HS-27A (cell line): Measurements from ENCODE around the gene IQCN.

ENCODE experiments used
- DNase-seq: peaks from one replicate; pipeline ENCODE4 v3.0.0-alpha.2; 2012; ENCODE audit warnings: low read depth, missing footprints

The IQCN gene

DNA sequence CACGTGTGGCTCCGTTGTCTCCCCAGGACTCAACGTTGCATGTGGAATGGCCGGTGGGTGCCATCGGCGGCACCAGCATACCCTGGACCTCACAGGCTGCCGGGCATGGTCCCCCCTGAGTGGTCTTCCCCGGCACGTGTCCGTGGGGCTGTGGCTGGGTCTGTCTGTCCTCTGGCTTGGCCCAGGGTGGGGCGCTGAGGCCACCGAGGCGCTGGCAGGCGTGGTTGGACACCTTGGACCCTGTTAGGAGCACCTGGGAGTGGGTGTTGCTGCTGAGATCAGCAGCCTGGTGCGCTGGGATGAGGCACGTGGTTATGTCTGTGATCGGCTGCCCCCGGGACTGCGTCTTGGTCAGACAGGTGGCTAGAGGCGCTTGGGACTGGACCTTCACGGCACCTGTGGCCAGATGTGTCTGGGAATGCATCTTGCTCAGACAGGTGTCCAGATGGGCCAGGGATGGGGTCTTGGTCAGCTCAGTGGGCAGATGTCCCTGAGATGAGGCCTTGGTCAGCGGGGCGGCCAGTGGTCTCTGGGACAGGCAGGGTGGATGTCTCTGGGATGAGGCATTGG lies 9.2 kb downstream of the IQCN start:
- DNase-seq = no peak

GRCh38 chr19:18264137-18264854 lies 10.0 kb downstream of the IQCN start:
- no peak for DNase-seq

- DNase-seq = no peak
Measured at GRCh38 chr19:18263324-18264136, 10.7 kb downstream of the IQCN start.

- no peak for DNase-seq
Measured at GRCh38 chr19:18262917-18263316, 11.3 kb downstream of the IQCN start.

- no peak for DNase-seq
Measured at GRCh38 chr19:18262144-18262543, 12.1 kb downstream of the IQCN start.

- DNase-seq = no peak
Measured at GRCh38 chr19:18261474-18261873, 12.8 kb downstream of the IQCN start.

DNA sequence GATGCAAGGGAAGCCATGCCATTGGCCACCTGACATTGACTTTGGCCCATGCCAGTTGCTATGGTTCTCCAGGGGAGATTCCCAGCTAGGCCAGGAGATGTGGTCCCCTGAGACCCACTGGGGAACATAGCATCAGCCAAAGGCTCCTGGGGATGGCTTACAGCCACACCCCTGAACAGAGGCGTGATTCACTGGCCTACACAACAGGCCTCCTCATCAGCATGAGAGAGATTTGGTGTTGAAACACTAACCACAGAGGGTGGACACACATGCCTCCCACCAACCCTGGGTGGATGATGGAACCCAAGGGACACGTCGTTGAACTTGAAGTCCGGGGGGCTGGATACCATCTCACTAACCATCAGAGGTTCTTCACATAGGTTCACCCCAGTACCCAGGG lies 14.4 kb downstream of the IQCN start:
- no peak for DNase-seq

GRCh38 chr19:18257503-18258470 lies 16.5 kb downstream of the IQCN start:
- DNase-seq = no peak

DNA sequence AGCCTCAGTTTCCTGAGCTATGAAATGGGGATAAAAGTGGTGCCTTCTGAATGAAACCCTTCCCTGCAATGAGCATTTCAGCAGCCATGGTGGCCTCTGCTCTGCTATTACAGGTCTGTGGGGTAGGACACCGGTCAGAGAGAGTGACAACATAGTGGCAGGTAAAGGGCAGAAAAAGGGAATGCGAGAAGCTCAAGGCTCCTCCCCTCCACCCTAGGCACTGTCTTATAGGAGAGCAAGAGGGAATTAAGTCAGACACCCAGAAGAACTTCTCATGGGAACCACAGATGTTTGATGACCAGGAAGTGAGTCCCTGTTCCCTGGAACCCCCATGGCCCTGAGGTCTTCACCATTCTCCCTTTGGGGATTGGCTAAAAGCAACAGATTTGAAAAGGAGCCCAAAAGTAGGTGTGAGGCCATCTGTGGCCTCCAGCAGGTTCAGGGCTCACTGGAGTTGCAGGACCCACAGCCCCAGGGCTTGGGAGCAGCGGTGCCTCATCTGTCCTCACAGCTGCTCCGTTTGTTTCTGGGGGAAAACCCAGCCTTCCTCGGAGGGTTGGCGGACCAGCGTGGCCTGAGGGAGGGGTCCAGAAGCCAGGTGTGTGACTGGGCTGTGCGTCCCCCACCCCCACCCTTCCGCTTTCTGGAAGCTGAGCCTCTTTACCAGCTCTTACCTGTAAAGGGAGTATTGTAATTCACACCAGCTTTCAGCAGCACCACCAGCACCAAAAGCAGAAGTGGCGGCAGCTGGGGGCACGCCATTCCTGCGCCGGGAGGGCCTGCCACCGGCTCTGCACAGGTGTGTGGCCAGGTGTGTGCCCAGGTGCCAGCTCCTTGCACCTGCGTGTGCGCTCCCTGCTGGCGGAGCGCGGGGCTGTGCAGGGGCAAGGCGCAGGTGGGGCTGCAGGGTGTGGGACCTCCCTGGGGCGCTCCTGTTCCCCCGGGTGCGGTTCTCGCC lies 19.4 kb downstream of the IQCN start:
- DNase-seq = no peak

DNA sequence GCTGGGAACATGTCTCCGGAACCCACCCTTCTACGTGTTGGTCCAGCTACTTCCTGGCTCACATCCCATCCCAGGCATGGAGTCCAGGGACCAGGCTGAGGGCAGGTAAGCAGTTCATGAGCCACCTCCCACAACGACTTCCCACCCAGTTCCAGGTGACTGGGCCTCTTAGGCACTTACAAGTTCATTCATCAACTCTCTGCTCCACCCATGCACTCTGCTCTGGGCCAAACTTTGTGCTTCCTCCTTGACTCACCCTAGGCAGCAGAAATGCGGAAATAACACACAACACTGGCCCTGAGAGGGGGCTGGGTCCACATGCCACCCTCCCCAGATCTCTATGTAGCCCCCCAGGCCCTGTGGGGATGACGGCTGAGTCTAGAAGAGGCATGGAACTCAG lies 20.5 kb downstream of the IQCN start:
- no peak for DNase-seq

- DNase-seq = no peak
Measured at GRCh38 chr19:18253130-18253529, 21.1 kb downstream of the IQCN start.

- DNase-seq = no peak
Measured at GRCh38 chr19:18252370-18252717, 21.9 kb downstream of the IQCN start.

GRCh38 chr19:18251587-18252369 lies 22.5 kb downstream of the IQCN start:
- peak; percentile 39 for DNase-seq

GRCh38 chr19:18249834-18250233 lies 24.4 kb downstream of the IQCN start:
- no peak for DNase-seq

DNA sequence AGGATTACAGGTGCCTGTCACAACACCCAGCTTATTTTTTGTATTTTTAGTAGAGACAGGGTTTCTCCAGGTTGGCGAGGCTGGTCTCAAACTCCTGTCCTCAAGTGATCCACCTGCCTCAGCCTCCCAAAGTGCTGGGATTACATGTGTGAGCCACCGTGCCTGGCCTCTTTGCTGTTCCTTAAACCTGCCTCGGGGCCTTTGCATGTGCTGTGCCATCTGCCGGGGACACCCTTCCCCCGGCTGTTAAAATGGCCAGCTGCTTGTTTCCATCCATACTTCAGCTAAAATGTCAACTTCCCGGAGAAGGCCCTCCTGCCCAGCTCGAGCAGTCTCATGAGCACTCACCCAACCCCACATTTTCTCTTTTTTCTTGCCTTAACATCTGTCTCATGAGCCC lies 29.0 kb downstream of the IQCN start:
- no peak for DNase-seq

DNA sequence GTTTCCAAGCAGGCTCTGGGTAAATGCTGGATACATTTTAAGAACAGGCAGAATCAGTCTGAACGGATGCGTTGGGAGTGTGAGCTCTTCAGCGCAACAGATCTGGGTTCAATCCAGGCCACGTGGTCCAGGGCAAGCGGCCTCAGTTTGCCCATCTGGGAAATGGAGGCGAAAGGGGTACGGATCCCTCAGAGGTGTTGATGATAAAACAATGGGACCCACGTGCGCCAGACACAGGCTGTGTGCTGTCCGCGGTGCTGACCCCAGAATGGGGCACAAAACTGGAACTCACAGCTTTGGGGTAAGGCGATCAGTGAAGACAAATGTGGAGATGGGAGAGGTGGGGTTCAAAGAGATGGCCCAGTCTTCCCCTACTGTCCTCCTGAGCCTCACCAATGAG lies 34.9 kb downstream of the IQCN start:
- no peak for DNase-seq

- DNase-seq = no peak
Measured at GRCh38 chr19:18234194-18234593, 40.1 kb downstream of the IQCN start.

DNA sequence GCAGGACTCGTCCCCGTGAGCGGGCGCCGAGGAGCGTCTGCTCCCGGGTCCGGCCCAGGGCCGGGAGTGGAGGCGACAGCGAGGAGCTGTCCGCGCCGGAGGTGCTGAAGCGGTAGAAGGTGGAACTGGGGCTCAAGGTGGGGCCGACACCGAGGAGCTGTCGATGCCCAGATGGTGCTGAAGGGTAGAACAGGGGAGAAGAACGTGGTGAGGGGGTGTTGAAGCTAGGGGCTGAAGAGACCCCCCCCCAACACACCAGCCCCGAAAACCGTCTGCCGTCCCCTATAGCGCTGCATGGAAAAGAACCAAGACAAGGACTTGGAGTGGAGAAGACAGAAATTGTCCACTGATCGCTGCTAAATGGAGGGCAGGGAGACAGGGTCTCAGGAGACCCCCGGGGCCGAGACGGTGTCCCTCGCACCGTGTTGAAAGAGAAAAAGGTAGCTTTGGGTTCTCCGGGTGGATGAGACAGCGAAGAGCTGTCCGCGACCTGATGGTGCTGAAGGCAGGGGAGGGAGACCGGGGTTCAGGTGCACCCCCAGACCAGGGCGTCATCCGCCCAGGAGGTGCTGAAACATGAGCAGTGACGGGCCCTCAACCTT lies 40.9 kb downstream of the IQCN start:
- DNase-seq = no peak

- no peak for DNase-seq
Measured at GRCh38 chr19:18232540-18233223, 41.6 kb downstream of the IQCN start.
